OCI-LY7 (cell line): ENCODE results near the gene LMNTD2. TPM values are rescaled to one million over a fixed set of nuclear protein-coding genes. Genes with fewer than 3 reads are reported as not detected.

Source experiments
- BruUV-seq: library from RNA; stranded (reverse); fragments of 400-500 nt; replicated peaks from 2 replicates; lab custom pipeline; 2021; lab: Mats Ljungman, UMichigan
- CTCF ChIA-PET: fragments of 300-600 bp; sonication (Branson Sonifier 250); formaldehyde crosslinking; loops from one replicate; lab custom pipeline; 2022; ENCODE audit warnings: antibody characterized with exemption; ENCODE audit not compliant: unreplicated experiment; lab: Charles Lee
- POLR2A ChIA-PET: fragments of 300-600 bp; sonication (Branson Sonifier 250); formaldehyde crosslinking; loops from one replicate; lab custom pipeline; 2022; ENCODE audit warnings: antibody characterized with exemption; lab: Charles Lee
- DNase-seq: peaks from one replicate; pipeline ENCODE4 v3.0.0-alpha.2; 2015; ENCODE audit warnings: low spot score
- H2AFZ ChIP-seq: fragments of 200-600 bp; sonication (generic), shearing (Covaris generic); 2 replicates; pipeline ENCODE4 v1.6.1; 2014; ENCODE audit warnings: mild to moderate bottlenecking, antibody characterized with exemption, low read length, moderate library complexity
- H3K27ac ChIP-seq: fragments of 200-600 bp; sonication (generic); 2 replicates; pipeline ENCODE4 v1.5.1; 2014; ENCODE audit warnings: mixed run types, low read depth, mild to moderate bottlenecking, moderate library complexity, low read length, inconsistent platforms; ENCODE audit not compliant: poor library complexity, severe bottlenecking
- H3K36me3 ChIP-seq: fragments of 200-600 bp; sonication (generic); 2 replicates; pipeline ENCODE4 v1.6.1; 2014; ENCODE audit warnings: mild to moderate bottlenecking, antibody characterized with exemption, low read length, moderate library complexity, mixed read lengths; ENCODE audit not compliant: insufficient read depth
- H3K4me1 ChIP-seq: fragments of 200-600 bp; sonication (generic); 2 replicates; pipeline ENCODE4 v1.5.1; 2014; ENCODE audit warnings: mild to moderate bottlenecking, low read length; ENCODE audit not compliant: insufficient read depth, poor library complexity, severe bottlenecking
- H3K4me2 ChIP-seq: fragments of 200-600 bp; sonication (generic); 2 replicates; pipeline ENCODE4 v1.6.1; 2014; ENCODE audit warnings: mild to moderate bottlenecking, low read length
- H3K4me3 ChIP-seq: fragments of 200-600 bp; sonication (generic); 2 replicates; pipeline ENCODE4 v1.5.1; 2014; ENCODE audit warnings: mild to moderate bottlenecking, low read depth, low read length; ENCODE audit not compliant: poor library complexity, severe bottlenecking
- H3K79me2 ChIP-seq: fragments of 200-600 bp; sonication (generic); 2 replicates; pipeline ENCODE4 v1.6.1; 2016; ENCODE audit warnings: low read depth, mild to moderate bottlenecking, low read length, moderate library complexity, mixed read lengths; ENCODE audit not compliant: insufficient read depth
- H3K9me2 ChIP-seq: fragments of 200-600 bp; sonication (generic); 2 replicates; pipeline ENCODE4 v1.6.1; 2016; ENCODE audit warnings: mild to moderate bottlenecking, low read length, mixed read lengths; ENCODE audit not compliant: insufficient read depth
- H3K9me3 ChIP-seq: fragments of 200-600 bp; sonication (generic); 2 replicates; pipeline ENCODE4 v1.6.1; 2014; ENCODE audit warnings: mild to moderate bottlenecking, mixed run types, low read length, mixed read lengths
- H4K20me1 ChIP-seq: fragments of 200-600 bp; sonication (generic); 2 replicates; pipeline ENCODE4 v1.6.1; 2014; ENCODE audit warnings: mild to moderate bottlenecking, antibody characterized with exemption, low read length, moderate library complexity, mixed read lengths; ENCODE audit not compliant: insufficient read depth
- CTCF ChIP-seq: fragments of 200-600 bp; sonication (generic); conservative IDR thresholded peaks from 2 replicates; pipeline ENCODE4 v1.5.1; 2014; ENCODE audit warnings: mild to moderate bottlenecking, antibody characterized with exemption, low read length, moderate library complexity, mixed read lengths
- EZH2phosphoT487 ChIP-seq: fragments of 200-600 bp; sonication (generic); IDR thresholded peaks from 2 replicates; pipeline ENCODE4 v1.6.1; 2018; ENCODE audit warnings: low read depth, borderline replicate concordance, mild to moderate bottlenecking, mixed run types, antibody characterized with exemption, low read length, moderate library complexity, mixed read lengths
- intact Hi-C: fragments of 100-400 bp; cut with micrococcal nuclease; formaldehyde crosslinking; loops from one replicate; pipeline ENCODE4 v1.10.0; 2022; ENCODE audit not compliant: unreplicated experiment
- total RNA-seq, 2 experiments: library from RNA; depleted of rRNA in 1 of 2; stranded (reverse); fragments of >200 nt in 1 of 2; shearing (Covaris generic) in 1 of 2; gene quantifications; 2 replicates each; pipeline ENCODE4 v1.2.3, GENCODE V29; 2014 to 2022

Gene LMNTD2
- total RNA-seq, 2 experiments from 2014 or later: 4.7 to 17.7 TPM

- H3K4me3 ChIP-seq: no peak overlapping the region
- no peaks in the 10 kb centered on the region for H3K9me2 ChIP-seq
- no peaks in the 10 kb centered on the region for H4K20me1 ChIP-seq
- H3K36me3 ChIP-seq: peaks cover 17% of the 10 kb centered on the region; the same call in 1 of the 2 replicates
- ChIA-PET POLR2A (no interaction called here), CTCF (no interaction called here)
- no peaks in the 10 kb centered on the region for H3K9me3 ChIP-seq
- BruUV-seq: no TSS peak
- intact Hi-C loops: no loop called here
- no peaks in the 10 kb centered on the region for H3K79me2 ChIP-seq
- no peak for DNase-seq
- TF ChIP-seq EZH2phosphoT487 (no peak), CTCF (no peak)
- H2AFZ ChIP-seq: no peak overlapping the region
- no peak overlapping the region for H3K27ac ChIP-seq
- H3K4me1 ChIP-seq: peaks cover 19% of the 10 kb centered on the region
- no peak overlapping the region for H3K4me2 ChIP-seq
Observed at GRCh38 chr11:531919-532526, 28.5 kb downstream of the LMNTD2 start.

GRCh38 chr11:530960-531831, 29.3 kb downstream of the LMNTD2 start:
- POLR2A ChIA-PET: no interaction called here
- Histone ChIP-seq H3K9me2 (no peaks in the 10 kb centered on the region), H3K4me3 (no peak overlapping the region), H3K9me3 (no peaks in the 10 kb centered on the region), H3K4me2 (no peak overlapping the region), H4K20me1 (no peaks in the 10 kb centered on the region), H3K4me1 (peaks cover 10% of the 10 kb centered on the region), H3K79me2 (no peaks in the 10 kb centered on the region), H2AFZ (no peak overlapping the region), H3K36me3 (peaks cover 17% of the 10 kb centered on the region; the same call in 1 of the 2 replicates), H3K27ac (no peak overlapping the region)
- no peak for DNase-seq
- CTCF ChIA-PET: no interaction called here
- TF ChIP-seq CTCF: no peak
- TF ChIP-seq EZH2phosphoT487: no peak
- BruUV-seq: no TSS peak
- intact Hi-C loops: no loop called here
